ENCODE measurements around the gene SPC25.
"Not testable (repeated sequence)": the region's sequence is repeated elsewhere in the genome, so short reads cannot be mapped to it uniquely, and the experiment has no call there.

SPC25 gene

GRCh38 chr2:168889635-168890005 lies 610 bp downstream of the SPC25 start:
- TF ChIP-seq CTCF (IDR thresholded peaks at IDR 0.05; ENCODE audit: low read length, missing control alignments) = no peak
- DNase-seq (ENCODE audit: low read depth) = no peak
- peak overlapping the region; percentile 83 for H3K4me3 ChIP-seq (replicated peaks; ENCODE audit: low read depth, low read length)

- H3K4me3 ChIP-seq (replicated peaks; ENCODE audit: low read depth, low read length) = no peak overlapping the region
- no peak for DNase-seq (ENCODE audit: low read depth)
- no peak for TF ChIP-seq CTCF (IDR thresholded peaks at IDR 0.05; ENCODE audit: low read length, missing control alignments)
Measured at GRCh38 chr2:168884975-168885374, 5.3 kb downstream of the SPC25 start.

- DNase-seq (ENCODE audit: low read depth); H3K4me3 ChIP-seq (replicated peaks; ENCODE audit: low read depth, low read length): not testable (repeated sequence)
Measured at GRCh38 chr2:168882163-168882562, 8.1 kb downstream of the SPC25 start.

GRCh38 chr2:168874368-168875054 lies 15.7 kb downstream of the SPC25 start:
- no peak for TF ChIP-seq CTCF (IDR thresholded peaks at IDR 0.05; ENCODE audit: low read length, missing control alignments)
- no peak for DNase-seq (ENCODE audit: low read depth)
- no peak overlapping the region for H3K4me3 ChIP-seq (replicated peaks; ENCODE audit: low read depth, low read length)

GRCh38 chr2:168870824-168871223 lies 19.4 kb downstream of the SPC25 start:
- DNase-seq (ENCODE audit: low read depth); H3K4me3 ChIP-seq (replicated peaks; ENCODE audit: low read depth, low read length): not testable (repeated sequence)

- not testable (repeated sequence) for DNase-seq (ENCODE audit: low read depth); H3K4me3 ChIP-seq (replicated peaks; ENCODE audit: low read depth, low read length)
Measured at GRCh38 chr2:168870369-168870768, 19.9 kb downstream of the SPC25 start.

- DNase-seq (ENCODE audit: low read depth); H3K4me3 ChIP-seq (replicated peaks; ENCODE audit: low read depth, low read length): not testable (repeated sequence)
Measured at GRCh38 chr2:168867164-168867563, 23.1 kb downstream of the SPC25 start.

- no peak for TF ChIP-seq CTCF (IDR thresholded peaks at IDR 0.05; ENCODE audit: low read length, missing control alignments)
- no peak overlapping the region for H3K4me3 ChIP-seq (replicated peaks; ENCODE audit: low read depth, low read length)
- no peak for DNase-seq (ENCODE audit: low read depth)
Measured at GRCh38 chr2:168858146-168858545, 32.1 kb downstream of the SPC25 start.

GRCh38 chr2:168855601-168856000 lies 34.6 kb downstream of the SPC25 start:
- no peak for DNase-seq (ENCODE audit: low read depth)
- no peak overlapping the region for H3K4me3 ChIP-seq (replicated peaks; ENCODE audit: low read depth, low read length)
- TF ChIP-seq CTCF (IDR thresholded peaks at IDR 0.05; ENCODE audit: low read length, missing control alignments) = no peak

All from fibroblast of pulmonary artery (primary cell).